Measurements from ENCODE around the gene MAGEB1. TPM values are rescaled to one million over a fixed set of nuclear protein-coding genes. Genes with fewer than 3 reads are reported as not detected.

Gene MAGEB1
- total and polyA plus RNA-seq, 2 of the 13 experiments (the other 11 are each of a cell fraction or from before 2014, with no cell fraction given) = not detected

DNA sequence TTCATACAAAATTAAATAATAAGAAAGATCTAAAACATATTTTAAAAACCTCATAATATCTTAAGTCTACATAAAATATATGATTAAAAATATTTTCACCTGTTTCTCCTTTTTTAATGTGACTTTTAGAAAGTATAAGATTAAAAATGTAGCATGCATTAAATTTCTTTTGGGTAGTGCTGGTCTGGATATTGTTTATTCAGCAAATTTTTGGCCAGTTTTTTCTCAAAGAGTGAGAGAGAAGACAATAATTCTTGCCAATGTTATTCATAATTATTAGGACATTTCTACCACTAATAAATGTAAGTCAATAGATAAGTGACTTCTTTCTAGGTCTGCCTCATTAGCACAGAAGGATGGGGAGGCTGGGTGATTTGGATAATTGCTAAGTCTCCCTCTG lies 14.1 kb downstream of the MAGEB1 start:
- FAIRE-seq = no peak
- intact Hi-C loops (cut with micrococcal nuclease; ENCODE audit: unreplicated experiment) (no loop called here), in situ Hi-C loops (cut with HindIII; ENCODE audit: extremely low pct_ligation_motif_present, low pct_unique_long_range_greater_than_20kb) (no loop called here)
- Histone ChIP-seq H3K36me3 (replicated peaks in 1 of 2; ENCODE audit: control insufficient read depth in 1 of 2, insufficient read depth in 2 of 2, low read length in 2 of 2) (no peaks in the 10 kb centered on the region), H2AFZ (ENCODE audit: low read length) (no peak overlapping the region), H3K9ac (ENCODE audit: insufficient read depth, low read depth, low read length) (no peak overlapping the region), H4K20me1 (ENCODE audit: insufficient read depth, low read length) (no peaks in the 10 kb centered on the region), H3K27me3 (ENCODE audit: control insufficient read depth in 1 of 2, insufficient read depth in 2 of 2, low read length in 2 of 2) (no peaks in the 10 kb centered on the region), H3K4me3 (replicated peaks in 1 of 3; ENCODE audit: insufficient read depth in 1 of 3, low read depth in 2 of 3, low read length in 3 of 3) (no peak overlapping the region), H3K27ac (ENCODE audit: extremely low read length, insufficient read depth, low read length) (no peak overlapping the region), H3K9me3 (ENCODE audit: low read length) (no peaks in the 10 kb centered on the region), H3K4me1 (ENCODE audit: insufficient read depth, low read length) (no peaks in the 10 kb centered on the region), H3K79me2 (ENCODE audit: insufficient read depth, low read length) (no peaks in the 10 kb centered on the region), H3K4me2 (ENCODE audit: low read depth, low read length) (no peak overlapping the region)
- no peak for ATAC-seq
- no peak for DNase-seq (ENCODE audit: low spot score)
- CTCF ChIA-PET (ENCODE audit: low intra/inter-chr PET ratio, low total read pairs) = no interaction called here
- no peak for TF ChIP-seq TGIF2 (CRISPR knock-in tag; IDR thresholded peaks at IDR 0.05)
- peak; percentile 48 for TF ChIP-seq MAFF (IDR thresholded peaks at IDR 0.05; ENCODE audit: low read depth, low read length)
- peak; percentile 36 to 74; a peak in 3 of 4 replicates for TF ChIP-seq MAFK (conservative IDR thresholded peaks at IDR 0.05 in 1 of 2, IDR thresholded peaks at IDR 0.05 in 1 of 2; ENCODE audit: low read length in 2 of 2)
- no TSS peak for BruUV-seq (replicated peaks)
- POLR2A ChIA-PET = no interaction called here

DNA sequence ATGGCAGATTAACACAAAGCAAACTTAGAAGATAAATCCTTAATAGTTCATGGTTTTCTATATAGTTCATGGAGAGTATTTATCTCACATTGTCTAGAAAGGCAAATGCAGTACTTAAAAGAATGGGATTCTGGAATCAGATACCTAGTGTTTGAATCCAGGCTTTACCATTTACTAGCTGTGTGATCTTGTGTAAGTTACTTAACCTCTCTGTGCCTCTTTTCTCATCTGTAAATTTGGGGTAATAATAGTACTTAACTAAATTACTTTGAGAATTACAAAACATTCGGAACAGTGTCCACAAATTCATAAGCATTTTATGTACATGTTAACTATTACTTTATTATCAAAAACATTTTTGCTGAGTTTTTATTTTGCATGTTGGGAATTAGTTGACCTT lies 15.8 kb downstream of the MAGEB1 start:
- no peak overlapping the region for H3K4me3 ChIP-seq (replicated peaks in 1 of 3; ENCODE audit: insufficient read depth in 1 of 3, low read depth in 2 of 3, low read length in 3 of 3)
- intact Hi-C loops (cut with micrococcal nuclease; ENCODE audit: unreplicated experiment) (no loop called here), in situ Hi-C loops (cut with HindIII; ENCODE audit: extremely low pct_ligation_motif_present, low pct_unique_long_range_greater_than_20kb) (no loop called here)
- CTCF ChIA-PET (ENCODE audit: low intra/inter-chr PET ratio, low total read pairs) = no interaction called here
- H3K4me1 ChIP-seq (ENCODE audit: insufficient read depth, low read length) = no peaks in the 10 kb centered on the region
- no peak for FAIRE-seq
- H3K27ac ChIP-seq (ENCODE audit: extremely low read length, insufficient read depth, low read length) = no peak overlapping the region
- no peaks in the 10 kb centered on the region for H3K27me3 ChIP-seq (ENCODE audit: control insufficient read depth in 1 of 2, insufficient read depth in 2 of 2, low read length in 2 of 2)
- no peak overlapping the region for H2AFZ ChIP-seq (ENCODE audit: low read length)
- no peak overlapping the region for H3K4me2 ChIP-seq (ENCODE audit: low read depth, low read length)
- no peak for DNase-seq (ENCODE audit: low spot score)
- POLR2A ChIA-PET = no interaction called here
- H3K36me3 ChIP-seq (replicated peaks in 1 of 2; ENCODE audit: control insufficient read depth in 1 of 2, insufficient read depth in 2 of 2, low read length in 2 of 2) = no peaks in the 10 kb centered on the region
- H3K9me3 ChIP-seq (ENCODE audit: low read length) = no peaks in the 10 kb centered on the region
- no TSS peak for BruUV-seq (replicated peaks)
- H4K20me1 ChIP-seq (ENCODE audit: insufficient read depth, low read length) = no peaks in the 10 kb centered on the region
- no peak for TF ChIP-seq JARID2 (CRISPR knock-in tag; IDR thresholded peaks at IDR 0.05; ENCODE audit: insufficient replicate concordance)
- TF ChIP-seq ISL2 (CRISPR knock-in tag; IDR thresholded peaks at IDR 0.05) = no peak
- no peak for TF ChIP-seq SAP130 (CRISPR knock-in tag; IDR thresholded peaks at IDR 0.05; ENCODE audit: low read depth)
- H3K79me2 ChIP-seq (ENCODE audit: insufficient read depth, low read length) = no peaks in the 10 kb centered on the region
- H3K9ac ChIP-seq (ENCODE audit: insufficient read depth, low read depth, low read length) = no peak overlapping the region
- 0% methylated on average over 1 of the region's 1 CpG for WGBS (ENCODE audit: low lambda C conversion rate)
- ATAC-seq = no peak
